ENCODE data around the gene SAMD14.
A peak's percentile ranks its signal among the peaks of the same experiment; 100 is the strongest.

Gene SAMD14

DNA sequence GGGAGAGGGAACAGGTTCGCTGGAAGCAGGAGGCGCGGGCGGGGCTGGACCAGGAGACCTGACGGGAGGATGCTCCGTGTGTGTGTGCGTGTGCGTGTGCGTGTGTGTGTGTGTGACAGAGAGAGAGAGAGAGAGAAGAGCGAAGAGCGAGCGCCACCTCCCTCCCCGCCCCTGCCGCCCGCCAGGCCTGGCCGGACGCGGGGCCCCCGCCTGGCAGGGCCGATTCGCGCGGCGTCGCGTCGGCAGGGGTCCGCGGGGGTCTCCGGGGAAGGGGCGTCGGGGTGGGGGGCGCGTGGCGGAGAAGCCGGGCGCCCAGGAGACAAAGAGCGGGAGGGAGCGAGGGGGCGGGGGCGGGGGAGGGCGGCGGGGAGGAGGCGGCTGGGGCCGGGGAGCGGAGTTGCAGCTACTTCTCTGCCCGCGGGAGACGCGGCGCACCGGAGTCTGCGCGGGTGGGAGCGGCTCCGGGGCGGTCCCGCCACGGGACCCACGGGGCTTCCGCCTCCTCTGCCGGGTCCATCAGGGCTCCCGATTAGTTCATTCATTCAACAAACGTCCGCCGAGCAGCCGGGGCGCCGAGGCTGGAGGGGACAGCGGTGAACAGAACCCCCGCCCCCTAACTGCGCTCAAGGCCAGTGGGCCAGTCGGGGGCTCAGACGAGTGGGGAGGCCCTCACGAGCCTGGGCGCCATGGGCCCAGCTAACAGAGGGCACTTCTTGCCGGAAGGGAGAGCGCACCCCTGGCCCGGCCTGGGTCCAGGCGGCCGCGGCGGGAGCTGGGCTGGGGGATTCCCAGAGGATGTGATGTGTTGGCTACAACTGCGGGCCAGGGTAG lies at the start of gene SAMD14:
TSS of gene SAMD14 (minus strand) at position 433 of the 831 bp plus-strand sequence. CDS start 5,201 bp downstream, outside the sequence.
- DNase-seq = peak; percentile 82

GRCh38 chr17:50177983-50178834 lies 48.2 kb upstream of the SAMD14 start:
- DNase-seq = peak; percentile 77

DNA sequence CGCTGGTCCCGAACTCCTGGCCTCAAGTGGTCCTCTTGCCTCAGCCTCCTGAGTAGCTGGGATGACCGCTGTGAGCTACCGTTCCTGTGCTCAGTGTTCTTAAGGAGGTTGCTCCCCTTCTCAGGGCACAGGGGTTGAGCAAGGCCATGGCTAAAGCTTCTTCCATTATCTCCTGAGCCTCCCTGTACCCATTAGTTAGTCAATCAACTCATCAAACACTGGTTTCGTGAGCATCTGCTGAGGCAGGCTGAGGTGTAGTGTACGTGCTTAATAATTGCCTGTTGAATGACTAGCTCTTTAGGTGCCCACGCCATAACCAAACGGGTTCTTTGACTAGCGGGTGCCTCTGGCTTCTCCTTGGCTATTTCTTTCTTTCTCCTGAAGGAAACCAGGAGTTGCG lies 47.5 kb upstream of the SAMD14 start:
- no peak for DNase-seq

- DNase-seq = no peak
These were observed 46.8 kb upstream of the SAMD14 start for GRCh38 chr17:50176559-50177357.

- no peak for DNase-seq
These were observed 45.3 kb upstream of the SAMD14 start for GRCh38 chr17:50175035-50175807.

DNA sequence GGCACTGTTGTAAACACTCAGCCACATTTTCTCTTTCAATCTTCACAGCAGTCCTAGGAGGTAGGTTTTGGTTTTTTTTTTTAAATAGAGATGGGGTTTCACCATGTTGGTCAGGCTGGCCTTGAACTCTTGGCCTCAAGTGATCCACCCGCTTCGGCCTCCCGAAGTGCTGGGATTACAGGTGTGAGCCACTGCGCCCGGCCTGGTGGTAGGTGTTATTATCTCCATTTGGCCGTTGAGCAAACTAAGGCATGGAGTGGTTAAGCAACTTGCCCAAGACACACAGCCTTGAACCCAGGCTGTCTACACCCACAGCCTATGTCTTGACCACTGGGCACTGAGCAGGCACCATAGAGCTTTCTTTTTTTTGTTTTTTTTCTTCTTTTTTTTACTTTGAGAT lies 44.5 kb upstream of the SAMD14 start:
- DNase-seq = no peak

GRCh38 chr17:50173335-50173941 lies 43.5 kb upstream of the SAMD14 start:
- no peak for DNase-seq

DNA sequence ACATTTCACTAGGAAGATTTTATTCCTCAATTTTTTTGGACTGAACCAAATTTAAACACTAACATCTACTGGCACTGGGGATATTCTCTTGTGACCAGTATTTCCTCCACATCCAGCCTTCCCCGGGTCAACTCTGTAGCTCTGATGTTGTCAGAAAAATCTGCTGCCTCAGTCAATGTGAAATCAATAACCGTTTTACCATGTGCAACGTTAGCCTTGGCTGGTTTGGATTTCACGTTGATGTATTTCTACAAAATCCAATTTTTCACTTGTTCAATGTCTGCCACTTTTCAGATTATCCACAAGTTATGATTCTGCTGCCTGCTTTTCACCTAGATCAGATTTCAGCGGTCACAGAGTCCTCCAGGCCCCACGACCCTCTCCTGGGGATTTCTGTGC lies 43.0 kb upstream of the SAMD14 start:
- no peak for DNase-seq

DNA sequence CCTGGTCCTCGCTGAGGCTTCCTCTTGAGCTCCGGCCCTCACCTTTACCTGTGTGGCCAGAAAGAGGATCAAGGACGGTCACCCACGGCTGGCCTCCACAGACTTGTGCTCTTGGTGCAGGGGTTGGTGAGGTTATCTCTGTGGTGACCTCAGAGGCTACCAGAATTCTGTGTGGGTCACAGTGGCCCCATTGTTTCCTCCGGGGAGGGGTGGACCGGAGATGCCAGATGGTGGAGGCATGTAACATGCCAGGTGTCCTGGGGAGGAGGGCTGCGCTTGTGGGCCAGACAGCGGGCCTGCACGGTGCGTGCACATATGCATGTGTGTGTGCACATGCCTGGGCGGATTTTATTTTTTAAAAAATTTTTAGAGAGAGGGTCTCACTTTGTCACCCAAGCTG lies 42.2 kb upstream of the SAMD14 start:
- no peak for DNase-seq

DNA sequence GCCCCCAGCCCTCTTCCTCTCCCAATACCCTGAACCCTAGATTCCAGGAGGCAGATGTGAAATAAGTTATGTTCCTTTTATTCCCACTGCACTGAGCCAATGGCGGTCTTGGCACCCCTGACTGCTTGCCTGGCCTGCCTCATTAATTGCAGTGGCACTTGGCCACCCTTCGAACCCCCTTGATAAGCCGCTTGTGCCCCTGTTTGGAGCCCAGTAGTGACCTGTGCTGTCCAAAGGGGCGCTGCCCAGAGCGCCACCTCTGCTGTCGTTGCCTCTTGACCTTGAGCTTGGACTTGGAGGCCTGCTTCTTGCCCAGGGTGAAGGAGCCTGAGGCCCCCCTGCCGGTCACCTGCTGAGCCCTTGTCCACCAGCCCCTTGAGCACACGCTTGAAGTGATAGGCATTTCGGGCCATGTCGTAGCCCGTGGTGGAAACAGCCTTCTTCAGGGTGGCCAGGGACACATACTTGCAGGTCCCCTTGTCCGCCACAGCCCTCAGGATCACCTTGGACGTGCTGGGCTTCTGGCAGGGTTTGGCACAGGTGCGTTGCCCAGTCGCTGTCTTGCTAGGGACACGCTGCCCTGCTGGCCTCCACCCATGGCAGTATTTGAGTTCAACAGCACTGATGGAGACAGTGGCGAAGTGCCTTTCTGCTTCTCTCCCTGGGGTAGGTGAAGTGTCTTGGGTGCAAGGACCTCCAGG lies 41.6 kb upstream of the SAMD14 start:
- no peak for DNase-seq

DNA sequence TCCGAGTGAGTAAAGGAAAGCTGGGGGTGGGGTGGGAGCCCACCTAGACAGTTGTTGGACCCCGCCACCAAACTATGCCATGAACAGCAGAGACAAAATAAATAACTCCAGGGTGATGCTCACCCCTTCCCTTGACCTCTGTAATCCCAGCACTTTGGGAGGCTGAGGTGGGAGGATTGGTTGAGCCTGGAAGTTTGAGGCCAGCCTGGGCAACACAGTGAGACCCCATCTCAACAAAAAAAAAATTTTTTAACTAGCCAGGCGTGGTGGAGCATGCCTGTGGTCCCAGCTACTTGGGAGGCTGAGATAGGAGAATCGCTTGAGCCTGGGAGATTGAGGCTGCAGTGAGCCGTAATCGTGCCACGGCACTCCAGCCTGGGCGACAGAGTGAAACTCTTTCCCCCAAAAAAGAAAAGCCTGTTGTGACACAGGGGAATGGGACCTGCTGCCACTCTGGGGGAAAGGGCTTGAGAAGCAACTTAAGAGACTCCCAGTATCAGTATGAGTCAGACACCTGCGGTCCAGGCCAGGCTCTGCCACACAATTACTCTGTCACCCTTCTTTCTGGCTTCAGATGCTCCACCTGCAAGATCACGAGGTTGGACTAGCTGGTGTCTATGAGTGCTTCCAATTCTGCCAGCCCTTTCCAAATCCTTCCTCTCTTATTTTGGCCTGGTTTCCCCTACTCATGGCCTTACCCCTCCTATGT lies 40.9 kb upstream of the SAMD14 start:
- no peak for DNase-seq

- DNase-seq = no peak
These were observed 40.0 kb upstream of the SAMD14 start for GRCh38 chr17:50169881-50170459.

GRCh38 chr17:50169121-50169764 lies 39.3 kb upstream of the SAMD14 start:
- peak; percentile 78 for DNase-seq

GRCh38 chr17:50168319-50168718 lies 38.4 kb upstream of the SAMD14 start:
- no peak for DNase-seq

DNA sequence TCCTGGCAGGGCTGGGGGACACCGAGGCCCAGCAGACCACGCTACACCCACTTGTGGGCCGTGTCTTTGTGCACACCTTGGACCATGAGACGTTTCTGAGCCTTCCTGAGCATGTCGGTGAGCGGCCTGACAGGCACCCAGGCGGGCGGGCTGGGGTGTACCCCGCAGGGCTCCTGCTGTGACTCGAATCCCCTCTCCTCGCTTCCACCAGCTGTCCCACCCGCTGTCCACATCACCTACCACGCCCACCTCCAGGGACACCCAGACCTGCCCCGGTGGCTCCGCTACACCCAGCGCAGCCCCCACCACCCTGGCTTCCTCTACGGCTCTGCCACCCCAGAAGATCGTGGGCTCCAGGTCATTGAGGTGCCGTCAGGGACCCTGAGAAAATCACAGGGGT lies 37.4 kb upstream of the SAMD14 start:
- DNase-seq = no peak

DNA sequence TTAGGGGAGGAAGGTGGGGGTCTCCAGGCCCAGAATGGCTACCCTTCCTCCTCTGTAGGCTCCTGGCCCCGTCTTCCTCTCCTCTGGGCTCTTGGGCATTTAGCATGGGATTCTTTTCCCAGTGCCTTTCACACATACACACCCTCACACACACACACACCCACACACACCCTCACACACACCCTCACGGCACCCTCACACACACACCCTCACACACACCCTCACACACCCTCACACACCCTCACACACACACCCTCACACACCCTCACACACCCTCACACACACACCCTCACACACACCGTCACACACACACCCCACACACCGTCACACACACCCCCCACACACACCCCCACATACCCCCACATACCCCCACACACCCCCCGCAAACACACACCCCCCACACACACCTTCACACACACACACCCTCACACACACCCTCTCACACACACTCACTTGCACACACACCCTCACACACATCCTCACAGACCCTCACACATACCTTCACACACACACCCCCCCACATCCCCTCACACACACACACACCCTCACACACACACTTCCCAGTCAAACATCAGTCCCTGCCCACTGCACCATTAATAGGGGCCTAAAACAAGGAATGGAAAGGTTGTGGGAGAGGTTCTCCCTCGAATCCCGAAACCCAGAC lies 36.7 kb upstream of the SAMD14 start:
- no peak for DNase-seq

DNA sequence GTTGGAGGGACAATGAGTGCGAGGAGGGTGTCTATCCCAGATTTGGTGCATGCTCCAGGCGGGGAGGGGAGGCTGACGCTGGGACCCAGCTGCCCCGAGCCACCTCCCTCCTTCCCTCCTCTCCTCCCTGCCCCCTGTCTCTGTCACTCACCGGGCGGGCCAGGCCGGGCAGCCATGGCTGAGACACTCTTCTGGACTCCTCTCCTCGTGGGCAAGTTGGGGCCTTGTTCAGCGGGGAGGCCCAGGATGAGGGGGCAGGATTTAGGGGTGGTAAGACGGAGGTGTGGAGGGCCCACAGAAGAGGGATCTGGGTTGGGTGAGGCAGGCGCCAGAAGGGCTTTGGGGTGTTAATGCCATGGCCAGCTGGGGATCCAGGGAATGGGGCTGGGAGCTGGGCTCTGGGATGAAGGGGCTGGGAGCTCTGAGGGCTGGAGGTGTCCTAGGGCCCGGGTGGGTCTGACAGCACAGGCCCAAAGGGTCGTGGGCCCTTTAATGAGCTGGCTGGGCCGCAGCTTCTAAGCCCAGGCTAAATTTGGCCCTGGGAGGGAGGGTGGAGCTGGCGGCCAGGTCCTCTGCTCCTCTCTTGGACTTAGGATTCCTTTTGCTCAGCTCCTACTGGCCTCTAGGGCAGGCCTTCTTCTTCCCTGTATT lies 36.0 kb upstream of the SAMD14 start, which contains the start of gene SGCA:
TSS of gene SGCA (plus strand) at position 139 of the 651 bp plus-strand sequence. CDS start at position 175, 36 bp downstream.
- DNase-seq = no peak

DNA sequence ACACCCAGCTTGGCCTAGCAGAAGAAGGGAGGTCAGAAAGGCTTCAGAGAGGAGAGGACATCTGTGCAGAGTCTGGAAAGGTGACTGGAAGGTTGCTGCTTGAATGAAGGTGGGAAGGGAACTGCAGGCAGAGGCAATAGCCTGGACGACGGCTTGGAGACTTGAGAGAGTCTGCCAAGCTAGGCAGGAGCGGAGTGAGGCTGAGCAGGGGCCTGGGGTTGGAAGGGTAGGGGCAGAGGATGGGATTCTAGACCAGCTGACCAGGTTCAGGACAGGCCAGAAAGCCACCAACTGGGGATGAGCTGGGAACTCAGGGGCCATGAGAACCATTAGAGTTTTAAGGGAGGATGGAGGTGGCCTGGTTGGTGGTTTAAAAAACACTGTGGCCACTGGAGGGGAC lies 35.5 kb upstream of the SAMD14 start:
- no peak for DNase-seq

All from activated effector memory CD4-positive, alpha-beta T cell treated with anti-CD3 and anti-CD28 coated beads, Interleukin-2, amount 50 U/mL, for 16 hours (primary cell).